ENCODE data around the gene CDC5L.

DNA sequence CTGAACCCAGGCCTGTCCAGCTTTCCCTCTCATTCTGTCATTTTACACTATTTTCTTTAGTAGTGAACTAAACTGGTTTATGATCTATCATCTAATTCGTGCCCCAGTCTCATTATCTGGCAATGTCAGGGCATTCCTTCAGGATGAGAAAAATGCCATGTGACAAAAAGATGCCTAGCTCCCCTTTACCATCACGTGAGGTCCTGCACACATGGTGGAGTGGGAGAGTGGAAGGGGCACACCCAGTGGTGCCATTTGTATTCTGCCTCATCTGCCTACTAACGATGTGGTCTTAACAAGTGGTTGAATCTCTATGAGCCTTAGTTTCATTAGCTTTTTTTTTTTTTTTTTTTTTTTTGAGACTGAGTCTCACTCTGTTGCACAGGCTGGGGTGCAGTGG, 41.2 kb downstream of the CDC5L start:
- TF ChIP-seq, protein P1, sequence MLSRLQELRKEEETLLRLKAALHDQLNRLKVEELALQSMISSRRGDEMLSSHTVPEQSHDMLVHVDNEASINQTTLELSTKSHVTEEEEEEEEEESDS (CRISPR knock-in tag; IDR thresholded peaks at IDR 0.05; ENCODE audit: borderline replicate concordance), result no peak
- TF ChIP-seq, protein P2, sequence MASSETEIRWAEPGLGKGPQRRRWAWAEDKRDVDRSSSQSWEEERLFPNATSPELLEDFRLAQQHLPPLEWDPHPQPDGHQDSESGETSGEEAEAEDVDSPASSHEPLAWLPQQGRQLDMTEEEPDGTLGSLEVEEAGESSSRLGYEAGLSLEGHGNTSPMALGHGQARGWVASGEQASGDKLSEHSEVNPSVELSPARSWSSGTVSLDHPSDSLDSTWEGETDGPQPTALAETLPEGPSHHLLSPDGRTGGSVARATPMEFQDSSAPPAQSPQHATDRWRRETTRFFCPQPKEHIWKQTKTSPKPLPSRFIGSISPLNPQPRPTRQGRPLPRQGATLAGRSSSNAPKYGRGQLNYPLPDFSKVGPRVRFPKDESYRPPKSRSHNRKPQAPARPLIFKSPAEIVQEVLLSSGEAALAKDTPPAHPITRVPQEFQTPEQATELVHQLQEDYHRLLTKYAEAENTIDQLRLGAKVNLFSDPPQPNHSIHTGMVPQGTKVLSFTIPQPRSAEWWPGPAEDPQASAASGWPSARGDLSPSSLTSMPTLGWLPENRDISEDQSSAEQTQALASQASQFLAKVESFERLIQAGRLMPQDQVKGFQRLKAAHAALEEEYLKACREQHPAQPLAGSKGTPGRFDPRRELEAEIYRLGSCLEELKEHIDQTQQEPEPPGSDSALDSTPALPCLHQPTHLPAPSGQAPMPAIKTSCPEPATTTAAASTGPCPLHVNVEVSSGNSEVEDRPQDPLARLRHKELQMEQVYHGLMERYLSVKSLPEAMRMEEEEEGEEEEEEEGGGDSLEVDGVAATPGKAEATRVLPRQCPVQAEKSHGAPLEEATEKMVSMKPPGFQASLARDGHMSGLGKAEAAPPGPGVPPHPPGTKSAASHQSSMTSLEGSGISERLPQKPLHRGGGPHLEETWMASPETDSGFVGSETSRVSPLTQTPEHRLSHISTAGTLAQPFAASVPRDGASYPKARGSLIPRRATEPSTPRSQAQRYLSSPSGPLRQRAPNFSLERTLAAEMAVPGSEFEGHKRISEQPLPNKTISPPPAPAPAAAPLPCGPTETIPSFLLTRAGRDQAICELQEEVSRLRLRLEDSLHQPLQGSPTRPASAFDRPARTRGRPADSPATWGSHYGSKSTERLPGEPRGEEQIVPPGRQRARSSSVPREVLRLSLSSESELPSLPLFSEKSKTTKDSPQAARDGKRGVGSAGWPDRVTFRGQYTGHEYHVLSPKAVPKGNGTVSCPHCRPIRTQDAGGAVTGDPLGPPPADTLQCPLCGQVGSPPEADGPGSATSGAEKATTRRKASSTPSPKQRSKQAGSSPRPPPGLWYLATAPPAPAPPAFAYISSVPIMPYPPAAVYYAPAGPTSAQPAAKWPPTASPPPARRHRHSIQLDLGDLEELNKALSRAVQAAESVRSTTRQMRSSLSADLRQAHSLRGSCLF (CRISPR knock-in tag; IDR thresholded peaks at IDR 0.05; ENCODE audit: borderline replicate concordance), result no peak
- TF ChIP-seq SAP130 (CRISPR knock-in tag; IDR thresholded peaks at IDR 0.05; ENCODE audit: low read depth) (no peak), RAD21 (CRISPR knock-in tag; IDR thresholded peaks at IDR 0.05) (no peak)
